NB4 (cell line): Measurements from ENCODE around the gene GMDS.

Source experiments
- CTCF ChIP-seq: IDR thresholded peaks from one replicate; pipeline ENCODE4 v1.5.1; 2012; ENCODE audit warnings: low read depth, low read length
- MAX ChIP-seq: IDR thresholded peaks from 2 replicates; pipeline ENCODE4 v1.6.1; 2011; ENCODE audit warnings: low read depth, low read length
- MYC ChIP-seq: IDR thresholded peaks from 2 replicates; pipeline ENCODE4 v1.6.1; 2011; ENCODE audit warnings: low read depth, low read length
- POLR2A ChIP-seq: IDR thresholded peaks from 2 replicates; pipeline ENCODE4 v1.6.1; 2011; ENCODE audit warnings: mild to moderate bottlenecking; ENCODE audit not compliant: insufficient read length; ENCODE audit errors: extremely low read depth

GRCh38 chr6:1984346-1984994 lies 260.9 kb downstream of the GMDS start:
- TF ChIP-seq POLR2A (no peak), CTCF (no peak), MAX (no peak), MYC (no peak)
